ENCODE data around the gene CCDC3.

DNA sequence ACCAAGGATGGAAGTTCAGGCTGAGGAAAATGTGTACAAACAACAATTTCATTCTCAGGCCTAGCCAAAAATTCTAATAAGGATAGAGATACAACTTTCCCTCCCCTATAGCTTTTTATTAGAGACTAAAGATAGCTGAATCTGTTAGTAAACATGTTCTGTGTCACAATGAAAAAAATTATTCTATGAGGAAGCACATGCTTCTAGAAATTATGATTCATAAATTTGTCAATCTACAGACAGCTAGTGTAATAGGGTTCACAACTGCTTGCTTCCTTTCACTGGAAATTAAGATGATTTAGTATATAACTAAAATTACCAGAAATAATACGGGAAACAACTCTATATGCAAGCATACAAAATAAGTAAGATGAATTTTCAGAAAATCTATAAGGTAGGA lies 56.6 kb downstream of the CCDC3 start:
- no peak for TF ChIP-seq EZH2 (optimal IDR thresholded peaks at IDR 0.05; ENCODE audit: low read depth, low read length)
- TF ChIP-seq, protein P1, sequence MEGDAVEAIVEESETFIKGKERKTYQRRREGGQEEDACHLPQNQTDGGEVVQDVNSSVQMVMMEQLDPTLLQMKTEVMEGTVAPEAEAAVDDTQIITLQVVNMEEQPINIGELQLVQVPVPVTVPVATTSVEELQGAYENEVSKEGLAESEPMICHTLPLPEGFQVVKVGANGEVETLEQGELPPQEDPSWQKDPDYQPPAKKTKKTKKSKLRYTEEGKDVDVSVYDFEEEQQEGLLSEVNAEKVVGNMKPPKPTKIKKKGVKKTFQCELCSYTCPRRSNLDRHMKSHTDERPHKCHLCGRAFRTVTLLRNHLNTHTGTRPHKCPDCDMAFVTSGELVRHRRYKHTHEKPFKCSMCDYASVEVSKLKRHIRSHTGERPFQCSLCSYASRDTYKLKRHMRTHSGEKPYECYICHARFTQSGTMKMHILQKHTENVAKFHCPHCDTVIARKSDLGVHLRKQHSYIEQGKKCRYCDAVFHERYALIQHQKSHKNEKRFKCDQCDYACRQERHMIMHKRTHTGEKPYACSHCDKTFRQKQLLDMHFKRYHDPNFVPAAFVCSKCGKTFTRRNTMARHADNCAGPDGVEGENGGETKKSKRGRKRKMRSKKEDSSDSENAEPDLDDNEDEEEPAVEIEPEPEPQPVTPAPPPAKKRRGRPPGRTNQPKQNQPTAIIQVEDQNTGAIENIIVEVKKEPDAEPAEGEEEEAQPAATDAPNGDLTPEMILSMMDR (IDR thresholded peaks at IDR 0.05; ENCODE audit: low read length), result no peak
